A549 (cell line): ENCODE data around the gene ZDBF2. TPM values are rescaled to one million over a fixed set of nuclear protein-coding genes. Genes with fewer than 3 reads are reported as not detected.
A peak's percentile ranks its signal among the peaks of the same experiment; 100 is the strongest.

Experiments used
- ATAC-seq, 2 experiments: fragments of 200-7000 bp in 1 of 2; fragments of >200 bp in 1 of 2; cut with Nextera tagmentation in 1 of 2; cut with Tn5 transposase in 1 of 2; 3 replicates each; pipeline versions ENCODE4 v1.8.0 to v1.9.1; 2018 to 2020; ENCODE audit warnings: mild to moderate bottlenecking in 1 of 2, moderate library complexity in 1 of 2
- CTCF ChIA-PET: fragments of 300-600 bp; sonication (Branson Sonifier 250); formaldehyde crosslinking; extraction: SDS; loops from one replicate; lab custom pipeline; 2021; ENCODE audit warnings: antibody characterized with exemption, inconsistent platforms; lab: Yijun Ruan, JAX
- POLR2A ChIA-PET: fragments of 350-600 bp; formaldehyde crosslinking; extraction: SDS; loops from one replicate; lab custom pipeline; 2021; ENCODE audit warnings: antibody characterized with exemption, inconsistent platforms; lab: Yijun Ruan, JAX
- DNase-seq, 2 experiments: peaks; one replicate each; pipeline versions ENCODE4 v3.0.0 to v3.0.0-alpha.2; 2011 to 2016; ENCODE audit warnings: low read depth in 1 of 2, low spot score in 1 of 2
- FAIRE-seq: peaks from 2 replicates; lab custom pipeline; 2011; peaks lifted over from hg19 to GRCh38; lab: Jason Lieb, UNC
- H3K27ac ChIP-seq, 2 experiments: fragments of >200 bp; sonication (Bioruptor Twin); formaldehyde crosslinking; 3 replicates each; pipeline ENCODE4 v1.5.1; 2016 to 2017
- H3K4me1 ChIP-seq: fragments of >200 bp; sonication (Bioruptor Twin); formaldehyde crosslinking; 3 replicates; pipeline ENCODE4 v1.6.1; 2016
- H3K4me2 ChIP-seq: fragments of >200 bp; sonication (Bioruptor Twin); formaldehyde crosslinking; 3 replicates; pipeline ENCODE4 v1.6.1; 2016
- H3K4me3 ChIP-seq: fragments of >200 bp; sonication (Bioruptor Twin); formaldehyde crosslinking; 3 replicates; pipeline ENCODE4 v1.5.1; 2016
- H3K9me3 ChIP-seq: fragments of >200 bp; sonication (Bioruptor Twin); formaldehyde crosslinking; 3 replicates; pipeline ENCODE4 v1.6.1; 2016
- BCL3 ChIP-seq: fragments of >200 bp; sonication (Bioruptor Twin); formaldehyde crosslinking; IDR thresholded peaks from 3 replicates; pipeline ENCODE4 v1.6.1; 2016
- CBX8 ChIP-seq: fragments of 200-600 bp; sonication (generic); IDR thresholded peaks from 2 replicates; pipeline ENCODE4 v1.6.1; 2016
- CEBPB ChIP-seq, 2 experiments: fragments of >200 bp in 1 of 2; sonication (Bioruptor Twin) in 1 of 2; formaldehyde crosslinking in 1 of 2; IDR thresholded peaks; 2 replicates each; pipeline ENCODE4 v1.6.1; 2012 to 2016
- CHD4 ChIP-seq: fragments of 200-600 bp; sonication (generic); IDR thresholded peaks from 2 replicates; pipeline ENCODE4 v1.6.1; 2016; ENCODE audit warnings: antibody characterized with exemption, mild to moderate bottlenecking, borderline replicate concordance
- E2F6 ChIP-seq: IDR thresholded peaks from 2 replicates; pipeline ENCODE4 v1.6.1; 2012; ENCODE audit warnings: low read depth, borderline replicate concordance
- ESRRA ChIP-seq: fragments of 150-350 bp; IDR thresholded peaks from 2 replicates; pipeline ENCODE4 v1.6.1; 2014; ENCODE audit warnings: mild to moderate bottlenecking, low read length, borderline replicate concordance
- FOSL2 ChIP-seq, 2 experiments: fragments of 450-650 bp in 1 of 2; fragments of >200 bp in 1 of 2; sonication (Bioruptor Twin) in 1 of 2; formaldehyde crosslinking; IDR thresholded peaks; 2 replicates each; pipeline versions ENCODE4 v1.5.0 to v1.6.1; 2016 to 2020; ENCODE audit warnings: mild to moderate bottlenecking in 1 of 2, moderate library complexity in 1 of 2
- GATA3 ChIP-seq: IDR thresholded peaks from 2 replicates; pipeline ENCODE4 v1.6.1; 2012; ENCODE audit warnings: borderline replicate concordance
- HDAC2 ChIP-seq: fragments of 200-600 bp; sonication (generic); IDR thresholded peaks from 2 replicates; pipeline ENCODE4 v1.6.1; 2016
- HOXB5 ChIP-seq: fragments of 250-450 bp; sonication (Bioruptor Pico); IDR thresholded peaks from 2 replicates; pipeline ENCODE4 v1.5.0; 2020; ENCODE audit warnings: mild to moderate bottlenecking, moderate library complexity
- JUN ChIP-seq, 2 experiments: fragments of >200 bp; sonication (Bioruptor Twin); formaldehyde crosslinking; IDR thresholded peaks; 2 replicates in 1 of 2; 3 replicates in 1 of 2; pipeline ENCODE4 v1.6.1; 2016 to 2017
- MAZ ChIP-seq: fragments of 150-350 bp; IDR thresholded peaks from 2 replicates; pipeline ENCODE4 v1.6.1; 2014; ENCODE audit warnings: antibody characterized with exemption, low read depth, low read length, borderline replicate concordance
- NFE2L2 ChIP-seq: fragments of 150-350 bp; conservative IDR thresholded peaks from 2 replicates; pipeline ENCODE4 v1.6.1; 2014; ENCODE audit warnings: low read length
- PBX3 ChIP-seq: IDR thresholded peaks from 2 replicates; pipeline ENCODE4 v1.6.1; 2012
- PHF8 ChIP-seq: fragments of 200-600 bp; sonication (generic); IDR thresholded peaks from 2 replicates; pipeline ENCODE4 v1.6.1; 2016; ENCODE audit warnings: low read depth, mild to moderate bottlenecking, antibody characterized with exemption, moderate library complexity, borderline replicate concordance
- RAD21 ChIP-seq, 2 experiments: fragments of >200 bp in 1 of 2; sonication (Bioruptor Twin) in 1 of 2; formaldehyde crosslinking in 1 of 2; IDR thresholded peaks in 1 of 2; conservative IDR thresholded peaks in 1 of 2; 2 replicates in 1 of 2; 3 replicates in 1 of 2; pipeline ENCODE4 v1.6.1; 2012 to 2018; ENCODE audit warnings: inconsistent platforms in 1 of 2
- RARB ChIP-seq: fragments of 250-450 bp; sonication (Bioruptor Pico); IDR thresholded peaks from 2 replicates; pipeline ENCODE4 v1.8.0; 2021; ENCODE audit warnings: mild to moderate bottlenecking, moderate library complexity
- RCOR1 ChIP-seq: fragments of 150-350 bp; IDR thresholded peaks from 2 replicates; pipeline ENCODE4 v1.6.1; 2014; ENCODE audit warnings: antibody characterized with exemption, low read length, low read depth
- RFX5 ChIP-seq: fragments of 450-650 bp; IDR thresholded peaks from 2 replicates; pipeline ENCODE4 v1.7.1; 2014; ENCODE audit warnings: antibody characterized with exemption, mild to moderate bottlenecking, moderate library complexity
- SMC3 ChIP-seq: fragments of >200 bp; sonication (Bioruptor Twin); formaldehyde crosslinking; IDR thresholded peaks from 3 replicates; pipeline ENCODE4 v1.6.1; 2018; ENCODE audit warnings: inconsistent platforms
- TP53 ChIP-seq: fragments of 250-450 bp; sonication (Bioruptor Pico); IDR thresholded peaks from 2 replicates; pipeline ENCODE4 v1.5.0; 2021; ENCODE audit warnings: mild to moderate bottlenecking, moderate library complexity
- ZSCAN20 ChIP-seq: fragments of 250-450 bp; sonication (Bioruptor Pico); IDR thresholded peaks from 2 replicates; pipeline ENCODE4 v1.8.0; 2022; ENCODE audit warnings: mild to moderate bottlenecking, moderate library complexity
- WGBS: methylation state at CpG from one replicate; pipeline ENCODE4 v1.1.6; 2017; ENCODE audit errors: missing lambda C conversion rate; 5-methylcytosine and 5-hydroxymethylcytosine counted together
- polyA plus RNA-seq, 4 experiments: library from polyadenylated mRNA; depleted of rRNA in 3 of 4; stranded (reverse); fragments of >200 nt; fragmentation: RNase III in 1 of 4; extraction: RNeasy Plus Mini Kit Qiagen cat#74134 plus additional on column Dnase treatment in 1 of 4; gene quantifications; 2 replicates in 3 of 4; 3 replicates in 1 of 4; pipeline ENCODE4 v1.2.3, GENCODE V29; 2011 to 2017
- TF ChIP-seq, protein P1 (sequence below): fragments of >200 bp; sonication (Bioruptor Twin); formaldehyde crosslinking; IDR thresholded peaks from 3 replicates; pipeline ENCODE4 v1.5.1; 2016
- TF ChIP-seq, protein P2 (sequence below): fragments of 450-650 bp; IDR thresholded peaks from 2 replicates; pipeline ENCODE4 v1.6.1; 2014; ENCODE audit warnings: antibody characterized with exemption

The ZDBF2 gene
- polyA plus RNA-seq, 2 of the 4 experiments (the other 2 are of a cell fraction): 1.5 to 8.4 TPM

DNA sequence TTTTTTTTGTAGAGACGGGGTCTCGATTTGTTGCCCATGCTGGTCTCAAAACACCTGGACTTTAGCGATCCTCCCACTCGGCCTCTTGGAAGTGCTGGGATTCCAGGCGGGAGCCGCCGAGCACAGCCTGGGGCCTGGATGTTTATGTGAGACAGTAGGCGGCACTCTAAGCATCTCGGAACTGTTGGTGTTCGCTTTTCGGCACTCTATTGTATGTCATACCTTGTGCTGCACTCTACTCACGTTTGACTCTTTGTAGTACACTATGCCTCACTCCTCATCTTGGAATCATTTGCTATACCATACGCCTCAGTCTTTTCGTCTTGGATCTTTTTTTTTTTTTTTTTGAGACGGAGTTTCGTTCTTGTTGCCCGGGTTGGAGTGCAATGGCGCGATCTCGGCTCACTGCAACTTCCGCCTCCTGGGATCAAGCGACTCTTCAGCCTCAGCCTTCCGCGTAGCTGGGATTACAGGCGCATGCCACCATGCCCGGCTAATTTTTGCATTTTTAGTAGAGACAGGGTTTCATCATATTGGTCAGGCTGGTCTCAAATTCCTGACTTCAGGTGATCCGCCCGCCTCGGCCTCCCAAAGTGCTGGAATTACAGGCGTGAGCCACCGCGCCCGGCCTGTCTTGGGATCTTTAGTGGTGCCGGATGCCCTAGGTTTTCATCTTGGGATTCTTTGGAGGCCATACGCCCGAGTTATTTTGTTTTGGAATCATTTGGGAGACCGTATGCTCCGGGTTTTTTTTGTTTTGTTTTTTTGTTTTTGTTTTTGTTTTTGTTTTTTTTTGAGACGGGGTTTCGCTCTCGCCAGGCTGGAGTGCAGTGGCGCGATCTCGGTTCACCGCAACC, 24.2 kb upstream of the ZDBF2 start:
- H3K4me1 ChIP-seq: no peaks in the 10 kb centered on the region
- H3K4me2 ChIP-seq: peak overlapping the region; percentile 62
- peaks cover 11% of the 10 kb centered on the region for H3K9me3 ChIP-seq
- DNase-seq: peak; percentile 69 to 73
- TF ChIP-seq, protein P1, sequence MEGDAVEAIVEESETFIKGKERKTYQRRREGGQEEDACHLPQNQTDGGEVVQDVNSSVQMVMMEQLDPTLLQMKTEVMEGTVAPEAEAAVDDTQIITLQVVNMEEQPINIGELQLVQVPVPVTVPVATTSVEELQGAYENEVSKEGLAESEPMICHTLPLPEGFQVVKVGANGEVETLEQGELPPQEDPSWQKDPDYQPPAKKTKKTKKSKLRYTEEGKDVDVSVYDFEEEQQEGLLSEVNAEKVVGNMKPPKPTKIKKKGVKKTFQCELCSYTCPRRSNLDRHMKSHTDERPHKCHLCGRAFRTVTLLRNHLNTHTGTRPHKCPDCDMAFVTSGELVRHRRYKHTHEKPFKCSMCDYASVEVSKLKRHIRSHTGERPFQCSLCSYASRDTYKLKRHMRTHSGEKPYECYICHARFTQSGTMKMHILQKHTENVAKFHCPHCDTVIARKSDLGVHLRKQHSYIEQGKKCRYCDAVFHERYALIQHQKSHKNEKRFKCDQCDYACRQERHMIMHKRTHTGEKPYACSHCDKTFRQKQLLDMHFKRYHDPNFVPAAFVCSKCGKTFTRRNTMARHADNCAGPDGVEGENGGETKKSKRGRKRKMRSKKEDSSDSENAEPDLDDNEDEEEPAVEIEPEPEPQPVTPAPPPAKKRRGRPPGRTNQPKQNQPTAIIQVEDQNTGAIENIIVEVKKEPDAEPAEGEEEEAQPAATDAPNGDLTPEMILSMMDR: peak; percentile 53
- TF ChIP-seq SMC3: peak; percentile 29; the same call in 1 of the 3 replicates
- no peak for TF ChIP-seq PHF8
- 0 out of 2 replicates have a peak, but pooled peaks have one; percentile 24 for TF ChIP-seq E2F6
- TF ChIP-seq RARB (CRISPR knock-in tag): no peak
- TF ChIP-seq RAD21 (conservative IDR thresholded peaks at IDR 0.05 in 1 of 2, IDR thresholded peaks at IDR 0.05 in 1 of 2): peak; percentile 42 to 58
- TF ChIP-seq JUN (IDR thresholded peaks at IDR 0.05): 0 out of 5 replicates have a peak, but pooled peaks of 1 of the 2 experiments have one; percentile 31
- ChIA-PET POLR2A (interaction anchor here (0.6 kb wide), 1 partner anchor 87 kb away, joined by 4 read pairs; no protein-coding TSS in a partner anchor), CTCF (interaction anchor here (0.6 to 1.3 kb wide), 13 partner anchors 11 to 419 kb away, joined by 3 to 4 read pairs (median 3); a partner anchor contains a TSS)
- ATAC-seq: peak; percentile 97 to 98
- peak overlapping the region; percentile 64 to 82 for H3K27ac ChIP-seq
- WGBS: 30% methylated on average over 45 of the region's 45 CpGs
- peak overlapping the region; percentile 47 for H3K4me3 ChIP-seq
- no peak for FAIRE-seq

DNA sequence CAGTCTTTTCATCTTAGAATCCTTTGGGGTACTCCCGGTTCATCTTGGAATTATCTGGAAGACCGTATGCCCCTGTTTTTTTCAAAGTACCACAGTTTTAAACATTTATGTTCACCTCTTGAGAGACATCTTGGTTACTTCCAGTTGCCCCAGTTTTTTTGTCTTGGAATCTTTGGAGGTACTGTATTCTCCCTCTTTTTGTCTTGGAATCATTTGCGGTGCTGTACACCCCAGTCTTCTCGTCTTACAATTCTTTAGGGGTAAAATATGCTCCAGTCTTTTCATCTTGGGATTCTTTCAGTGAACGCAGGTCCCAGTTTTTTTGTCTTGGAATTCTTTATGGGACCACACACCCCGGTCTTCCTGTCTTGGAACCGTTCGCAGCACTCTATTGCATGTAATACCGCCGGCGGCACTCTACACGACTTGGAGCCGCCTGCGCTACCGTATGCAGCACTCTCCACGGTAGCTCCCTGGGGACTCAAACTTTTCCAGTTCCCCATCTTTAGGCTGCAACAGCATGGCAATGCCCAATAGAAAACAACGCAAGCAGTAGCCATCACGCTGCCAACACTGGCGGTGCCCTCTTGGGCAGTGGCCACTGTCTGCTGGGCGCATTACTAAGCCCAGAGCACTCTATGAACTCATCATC, 21.2 kb upstream of the ZDBF2 start:
- ChIA-PET POLR2A (no interaction called here), CTCF (no interaction called here)
- Histone ChIP-seq H3K4me1 (no peaks in the 10 kb centered on the region), H3K9me3 (peaks cover 11% of the 10 kb centered on the region), H3K27ac (no peak overlapping the region), H3K4me3 (no peak overlapping the region), H3K4me2 (no peak overlapping the region)
- WGBS: 66% methylated on average over 18 of the region's 20 CpGs
- DNase-seq (no peak), FAIRE-seq (no peak), ATAC-seq (no peak)
- TF ChIP-seq RARB (CRISPR knock-in tag): no peak
- TF ChIP-seq MAZ: no peak
- TF ChIP-seq GATA3: no peak

- CTCF ChIA-PET: no interaction called here
- no peaks in the 10 kb centered on the region for H3K4me1 ChIP-seq
- DNase-seq: no peak
- peaks cover 11% of the 10 kb centered on the region for H3K9me3 ChIP-seq
- H3K4me3 ChIP-seq: no peak overlapping the region
- no peak overlapping the region for H3K4me2 ChIP-seq
- FAIRE-seq: no peak
- TF ChIP-seq HOXB5 (CRISPR knock-in tag): no peak
- no peak for TF ChIP-seq BCL3
- no peak for TF ChIP-seq JUN (IDR thresholded peaks at IDR 0.05)
- no peak for TF ChIP-seq PHF8
- TF ChIP-seq PBX3: no peak
- no peak for TF ChIP-seq CEBPB (IDR thresholded peaks at IDR 0.05)
- TF ChIP-seq RFX5: no peak
- TF ChIP-seq, protein P2, sequence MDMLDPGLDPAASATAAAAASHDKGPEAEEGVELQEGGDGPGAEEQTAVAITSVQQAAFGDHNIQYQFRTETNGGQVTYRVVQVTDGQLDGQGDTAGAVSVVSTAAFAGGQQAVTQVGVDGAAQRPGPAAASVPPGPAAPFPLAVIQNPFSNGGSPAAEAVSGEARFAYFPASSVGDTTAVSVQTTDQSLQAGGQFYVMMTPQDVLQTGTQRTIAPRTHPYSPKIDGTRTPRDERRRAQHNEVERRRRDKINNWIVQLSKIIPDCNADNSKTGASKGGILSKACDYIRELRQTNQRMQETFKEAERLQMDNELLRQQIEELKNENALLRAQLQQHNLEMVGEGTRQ: no peak
- TF ChIP-seq FOSL2 (IDR thresholded peaks at IDR 0.05): no peak
- no peak for TF ChIP-seq FOSL2 (CRISPR knock-in tag; IDR thresholded peaks at IDR 0.05)
- TF ChIP-seq RCOR1: no peak
- no peak for TF ChIP-seq TP53
- no peak for TF ChIP-seq ZSCAN20 (CRISPR knock-in tag)
- no peak for TF ChIP-seq CBX8
- TF ChIP-seq ESRRA: no peak
- TF ChIP-seq NFE2L2: no peak
- TF ChIP-seq CHD4: no peak
- TF ChIP-seq HDAC2: no peak
- TF ChIP-seq, all 56 proteins: peak for 0
- H3K27ac ChIP-seq: no peak overlapping the region
- ATAC-seq: no peak
- WGBS: 72% methylated on average over 5 of the region's 5 CpGs
- POLR2A ChIA-PET: no interaction called here
Measured at GRCh38 chr2:206253777-206254166, 20.7 kb upstream of the ZDBF2 start.
